Trophoblast cell (in vitro differentiated cells and primary cell): ENCODE results near the gene PGBD5.

Experiments
- DNase-seq, 2 donors: peaks; one replicate each; pipeline ENCODE4 v3.0.0-alpha.2; 2016
- H2AFZ ChIP-seq: 2 replicates; pipeline ENCODE4 v1.6.1; 2013; ENCODE audit warnings: low read length, moderate library complexity, mild to moderate bottlenecking; ENCODE audit not compliant: insufficient read depth, poor library complexity
- H2AK5ac ChIP-seq: 2 replicates; pipeline ENCODE4 v1.6.1; 2013; ENCODE audit warnings: mild to moderate bottlenecking, low read length
- H2BK120ac ChIP-seq: 2 replicates; pipeline ENCODE4 v1.6.1; 2013; ENCODE audit warnings: low read length, mild to moderate bottlenecking, moderate library complexity; ENCODE audit not compliant: insufficient read depth, poor library complexity
- H2BK12ac ChIP-seq: 2 replicates; pipeline ENCODE4 v1.6.1; 2013; ENCODE audit warnings: mild to moderate bottlenecking, low read length, moderate library complexity
- H2BK5ac ChIP-seq: 2 replicates; pipeline ENCODE4 v1.6.1; 2013; ENCODE audit warnings: low read length, low read depth, moderate library complexity, mild to moderate bottlenecking; ENCODE audit not compliant: poor library complexity
- H3K14ac ChIP-seq: 2 replicates; pipeline ENCODE4 v1.6.1; 2013; ENCODE audit warnings: mild to moderate bottlenecking, low read length
- H3K18ac ChIP-seq: 2 replicates; pipeline ENCODE4 v1.6.1; 2013; ENCODE audit warnings: mild to moderate bottlenecking, low read length
- H3K23ac ChIP-seq: 2 replicates; pipeline ENCODE4 v1.6.1; 2013; ENCODE audit warnings: low read length
- H3K27ac ChIP-seq: 2 replicates; pipeline ENCODE4 v1.5.1; 2013; ENCODE audit warnings: low read depth, mild to moderate bottlenecking, inconsistent platforms, low read length, moderate library complexity
- H3K27me3 ChIP-seq: 2 replicates; pipeline ENCODE4 v1.6.1; 2013; ENCODE audit warnings: inconsistent platforms, mild to moderate bottlenecking, low read length, moderate library complexity; ENCODE audit not compliant: insufficient read depth
- H3K36me3 ChIP-seq, 2 experiments: 1 replicate in 1 of 2; 2 replicates in 1 of 2; pipeline ENCODE4 v1.6.1; 2013; ENCODE audit warnings: low read length in 2 of 2, mild to moderate bottlenecking in 2 of 2, moderate library complexity in 1 of 2; ENCODE audit not compliant: insufficient read depth in 2 of 2, control insufficient read depth in 1 of 2
- H3K4ac ChIP-seq: 2 replicates; pipeline ENCODE4 v1.6.1; 2013; ENCODE audit warnings: low read depth, mild to moderate bottlenecking, low read length, moderate library complexity
- H3K4me1 ChIP-seq, 2 experiments: 1 replicate in 1 of 2; 2 replicates in 1 of 2; pipeline ENCODE4 v1.6.1; 2013; ENCODE audit warnings: low read length in 2 of 2, mild to moderate bottlenecking in 2 of 2, moderate library complexity in 1 of 2; ENCODE audit not compliant: insufficient read depth in 2 of 2, control insufficient read depth in 1 of 2
- H3K4me2 ChIP-seq: 2 replicates; pipeline ENCODE4 v1.6.1; 2013; ENCODE audit warnings: inconsistent platforms, mild to moderate bottlenecking, low read length, moderate library complexity
- H3K4me3 ChIP-seq: 2 replicates; pipeline ENCODE4 v1.5.1; 2013; ENCODE audit warnings: mild to moderate bottlenecking, low read depth, low read length, inconsistent platforms
- H3K79me1 ChIP-seq: one replicate; pipeline ENCODE4 v1.6.1; 2013; ENCODE audit warnings: low read length
- H3K79me2 ChIP-seq: 2 replicates; pipeline ENCODE4 v1.6.1; 2013; ENCODE audit warnings: low read length, mild to moderate bottlenecking; ENCODE audit not compliant: control insufficient read depth, insufficient read depth, poor library complexity
- H3K9ac ChIP-seq: 2 replicates; pipeline ENCODE4 v1.6.1; 2013; ENCODE audit warnings: mild to moderate bottlenecking, low read length
- H3K9me3 ChIP-seq: 2 replicates; pipeline ENCODE4 v1.6.1; 2013; ENCODE audit warnings: low read depth, mild to moderate bottlenecking, control low read depth, inconsistent platforms, low read length; ENCODE audit not compliant: insufficient read depth
- H4K12ac ChIP-seq: 2 replicates; pipeline ENCODE4 v1.6.1; 2013; ENCODE audit warnings: low read depth, mild to moderate bottlenecking, low read length, moderate library complexity
- H4K8ac ChIP-seq: 2 replicates; pipeline ENCODE4 v1.6.1; 2013; ENCODE audit warnings: low read depth, mild to moderate bottlenecking, low read length, moderate library complexity
- H4K91ac ChIP-seq: one replicate; pipeline ENCODE4 v1.6.1; 2013; ENCODE audit warnings: low read depth, mild to moderate bottlenecking, low read length, moderate library complexity
- WGBS: extraction: QIAGEN DNeasy Blood & Tissue Kit; methylation state at CpG from one replicate; pipeline ENCODE4 v1.1.7; 2013; ENCODE audit warnings: missing lambda C conversion rate; ENCODE audit not compliant: insufficient read length, insufficient coverage; ENCODE audit errors: extremely low coverage; 5-methylcytosine and 5-hydroxymethylcytosine counted together

Gene PGBD5

GRCh38 chr1:230323686-230324085 lies 102.4 kb downstream of the PGBD5 start:
- no peak overlapping the region for H3K18ac ChIP-seq
- H3K27ac ChIP-seq = no peak overlapping the region
- no peak overlapping the region for H3K9ac ChIP-seq
- H4K91ac ChIP-seq = no peak overlapping the region
- H3K4me1 ChIP-seq = no peaks in the 10 kb centered on the region
- no peak overlapping the region for H3K4me2 ChIP-seq
- H3K9me3 ChIP-seq = peaks cover 2% of the 10 kb centered on the region
- H3K23ac ChIP-seq = peak overlapping the region; percentile 42
- no peak overlapping the region for H3K14ac ChIP-seq
- H3K4me3 ChIP-seq = no peak overlapping the region
- no peak overlapping the region for H2AFZ ChIP-seq
- no peak for DNase-seq
- no peaks in the 10 kb centered on the region for H3K36me3 ChIP-seq
- H2BK12ac ChIP-seq = no peak overlapping the region
- no peak overlapping the region for H3K4ac ChIP-seq
- H2AK5ac ChIP-seq = no peak overlapping the region
- no CpG with 5 or more reads among the region's 9 CpGs for WGBS
- no peak overlapping the region for H2BK5ac ChIP-seq
- no peaks in the 10 kb centered on the region for H3K27me3 ChIP-seq
- H3K79me1 ChIP-seq = no peaks in the 10 kb centered on the region
- H2BK120ac ChIP-seq = no peak overlapping the region
- H4K12ac ChIP-seq = no peak overlapping the region
- H3K79me2 ChIP-seq = no peaks in the 10 kb centered on the region
- no peak overlapping the region for H4K8ac ChIP-seq

- Histone ChIP-seq H3K79me1 (no peaks in the 10 kb centered on the region), H3K79me2 (no peaks in the 10 kb centered on the region), H4K91ac (no peak overlapping the region), H2AFZ (no peak overlapping the region), H2BK5ac (no peak overlapping the region), H3K36me3 (no peaks in the 10 kb centered on the region), H3K27ac (no peak overlapping the region), H3K4me3 (no peak overlapping the region), H3K4me1 (no peaks in the 10 kb centered on the region), H3K14ac (no peak overlapping the region), H4K12ac (no peak overlapping the region), H3K27me3 (no peaks in the 10 kb centered on the region), H3K4ac (no peak overlapping the region), H2BK120ac (no peak overlapping the region), H3K4me2 (no peak overlapping the region), H3K23ac (no peak overlapping the region), H2AK5ac (no peak overlapping the region), H3K9me3 (peaks cover 2% of the 10 kb centered on the region), H3K9ac (no peak overlapping the region), H4K8ac (no peak overlapping the region), H2BK12ac (no peak overlapping the region), H3K18ac (no peak overlapping the region)
- DNase-seq = no peak
- no CpG with 5 or more reads among the region's 23 CpGs for WGBS
Observed at GRCh38 chr1:230322967-230323547, 103.1 kb downstream of the PGBD5 start.

- H4K91ac ChIP-seq = no peak overlapping the region
- WGBS = no CpG with 5 or more reads among the region's 15 CpGs
- no peak overlapping the region for H2AFZ ChIP-seq
- no peaks in the 10 kb centered on the region for H3K27me3 ChIP-seq
- H4K8ac ChIP-seq = no peak overlapping the region
- H4K12ac ChIP-seq = no peak overlapping the region
- no peaks in the 10 kb centered on the region for H3K79me2 ChIP-seq
- H2BK5ac ChIP-seq = no peak overlapping the region
- H3K18ac ChIP-seq = no peak overlapping the region
- no peak overlapping the region for H3K4ac ChIP-seq
- peaks cover 2% of the 10 kb centered on the region for H3K9me3 ChIP-seq
- H2BK120ac ChIP-seq = no peak overlapping the region
- no peaks in the 10 kb centered on the region for H3K36me3 ChIP-seq
- no peaks in the 10 kb centered on the region for H3K79me1 ChIP-seq
- H2BK12ac ChIP-seq = no peak overlapping the region
- H2AK5ac ChIP-seq = no peak overlapping the region
- no peaks in the 10 kb centered on the region for H3K4me1 ChIP-seq
- no peak overlapping the region for H3K27ac ChIP-seq
- H3K9ac ChIP-seq = no peak overlapping the region
- no peak overlapping the region for H3K4me2 ChIP-seq
- no peak overlapping the region for H3K23ac ChIP-seq
- no peak for DNase-seq
- H3K4me3 ChIP-seq = no peak overlapping the region
- H3K14ac ChIP-seq = no peak overlapping the region
Observed at GRCh38 chr1:230322421-230322756, 103.7 kb downstream of the PGBD5 start.

GRCh38 chr1:230321741-230322420 lies 104.3 kb downstream of the PGBD5 start:
- H2BK5ac ChIP-seq = no peak overlapping the region
- no peak overlapping the region for H3K18ac ChIP-seq
- WGBS = no CpG with 5 or more reads among the region's 18 CpGs
- no peak overlapping the region for H3K14ac ChIP-seq
- no peaks in the 10 kb centered on the region for H3K79me2 ChIP-seq
- H4K91ac ChIP-seq = no peak overlapping the region
- no peaks in the 10 kb centered on the region for H3K27me3 ChIP-seq
- no peak overlapping the region for H3K4ac ChIP-seq
- H3K9me3 ChIP-seq = peaks cover 1% of the 10 kb centered on the region
- no peak overlapping the region for H4K12ac ChIP-seq
- no peak overlapping the region for H3K27ac ChIP-seq
- H3K9ac ChIP-seq = no peak overlapping the region
- H3K4me2 ChIP-seq = no peak overlapping the region
- DNase-seq = no peak
- no peaks in the 10 kb centered on the region for H3K36me3 ChIP-seq
- H3K4me3 ChIP-seq = no peak overlapping the region
- no peak overlapping the region for H2BK120ac ChIP-seq
- H3K79me1 ChIP-seq = no peaks in the 10 kb centered on the region
- no peak overlapping the region for H2AFZ ChIP-seq
- H2AK5ac ChIP-seq = no peak overlapping the region
- H4K8ac ChIP-seq = no peak overlapping the region
- H3K23ac ChIP-seq = no peak overlapping the region
- no peak overlapping the region for H2BK12ac ChIP-seq
- no peaks in the 10 kb centered on the region for H3K4me1 ChIP-seq
